ENCODE results near the gene BCR. TPM values are rescaled to one million over a fixed set of nuclear protein-coding genes. Genes with fewer than 3 reads are reported as not detected.

Gene BCR
- total and polyA plus RNA-seq, 12 donors: 10.9 to 33.4 (median 25.8) TPM

GRCh38 chr22:23169043-23169406, 11.3 kb upstream of the BCR start:
- H3K27ac ChIP-seq: no peak overlapping the region
- H3K9me3 ChIP-seq: no peaks in the 10 kb centered on the region
- DNase-seq (no peak), ATAC-seq (no peak)
- intact Hi-C loops (cut with DNase I): no loop called here
- WGBS, 2 donors: 95 to 98% methylated on average over 4 of the region's 4 CpGs
- no peaks in the 10 kb centered on the region for H3K4me1 ChIP-seq
- TF ChIP-seq CTCF (IDR thresholded peaks at IDR 0.05): no peak
- H3K27me3 ChIP-seq: no peaks in the 10 kb centered on the region
- H3K36me3 ChIP-seq: no peaks in the 10 kb centered on the region
- no peak overlapping the region for H3K4me3 ChIP-seq

DNA sequence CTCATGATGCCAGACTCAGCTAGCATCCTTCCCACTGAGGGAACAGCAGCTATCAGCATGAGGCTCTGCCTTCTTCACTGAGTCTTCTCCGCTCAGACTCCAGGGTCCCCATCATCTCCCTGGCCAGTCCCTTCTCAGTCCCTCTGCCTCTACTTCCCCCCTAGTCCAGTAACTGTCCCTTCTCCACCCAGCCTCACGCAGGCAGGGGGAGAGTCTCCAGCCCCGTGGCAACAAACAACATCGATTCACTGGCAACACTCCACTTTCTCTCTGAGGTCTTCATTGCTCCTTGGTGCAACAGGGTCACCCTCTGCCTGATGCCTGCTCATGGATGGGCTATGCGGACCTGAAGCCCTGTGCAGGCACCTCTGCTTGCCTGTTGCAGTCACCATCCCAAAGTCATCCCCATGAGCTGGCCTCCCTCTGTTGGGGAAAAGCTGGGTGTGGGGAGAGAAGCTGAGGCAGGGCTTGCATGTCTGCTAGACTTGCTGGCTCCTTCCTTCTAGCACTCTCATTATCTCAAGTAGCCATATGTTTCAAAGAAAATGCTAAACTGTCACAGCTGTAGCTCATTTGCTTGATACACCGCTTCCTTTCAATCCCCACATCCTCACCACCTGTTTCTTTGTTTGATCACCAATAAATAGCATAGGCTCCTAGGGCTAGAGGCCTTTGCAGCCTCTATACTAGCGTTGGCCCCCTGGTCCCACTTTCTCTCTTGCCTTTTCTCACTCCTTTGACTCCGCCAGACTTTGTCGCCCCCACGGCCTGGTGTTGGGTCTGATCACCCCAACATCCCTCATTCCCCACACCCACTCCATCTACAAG, 4.3 kb upstream of the BCR start:
- no peak overlapping the region for H3K4me3 ChIP-seq
- no peak overlapping the region for H3K27ac ChIP-seq
- TF ChIP-seq CTCF (IDR thresholded peaks at IDR 0.05): no peak
- 94 to 96% methylated on average over 10 of the region's 10 CpGs for WGBS, 2 donors
- DNase-seq (no peak), ATAC-seq (no peak)
- peaks cover 0 to 20% (median 17%) of the 10 kb centered on the region in 9 donors for H3K4me1 ChIP-seq
- intact Hi-C loops (cut with DNase I): loop anchor here in 6 of 10 donors (2.0 to 10.0 kb wide), 4 partner anchors 61 to 211 kb away; no protein-coding TSS in a partner anchor
- H3K9me3 ChIP-seq: peaks cover 0 to 18% (median 11%) of the 10 kb centered on the region in 11 donors
- H3K36me3 ChIP-seq: no peaks in the 10 kb centered on the region
- H3K27me3 ChIP-seq: no peaks in the 10 kb centered on the region

- Histone ChIP-seq H3K9me3 (peaks cover 0 to 18% (median 11%) of the 10 kb centered on the region in 11 donors), H3K4me1 (peaks cover 1 to 25% (median 21%) of the 10 kb centered on the region in 9 donors), H3K4me3 (no peak overlapping the region), H3K27ac (no peak overlapping the region), H3K36me3 (no peaks in the 10 kb centered on the region), H3K27me3 (no peaks in the 10 kb centered on the region)
- no peak for DNase-seq
- no peak for TF ChIP-seq CTCF (IDR thresholded peaks at IDR 0.05)
- 97% methylated on average over 9 of the region's 9 CpGs for WGBS, 2 donors
- intact Hi-C loops (cut with DNase I): loop anchor here in 6 of 10 donors (2.0 to 10.0 kb wide), 4 partner anchors 61 to 211 kb away; no protein-coding TSS in a partner anchor
- no peak for ATAC-seq
These were observed 3.7 kb upstream of the BCR start for GRCh38 chr22:23176645-23177027.

DNA sequence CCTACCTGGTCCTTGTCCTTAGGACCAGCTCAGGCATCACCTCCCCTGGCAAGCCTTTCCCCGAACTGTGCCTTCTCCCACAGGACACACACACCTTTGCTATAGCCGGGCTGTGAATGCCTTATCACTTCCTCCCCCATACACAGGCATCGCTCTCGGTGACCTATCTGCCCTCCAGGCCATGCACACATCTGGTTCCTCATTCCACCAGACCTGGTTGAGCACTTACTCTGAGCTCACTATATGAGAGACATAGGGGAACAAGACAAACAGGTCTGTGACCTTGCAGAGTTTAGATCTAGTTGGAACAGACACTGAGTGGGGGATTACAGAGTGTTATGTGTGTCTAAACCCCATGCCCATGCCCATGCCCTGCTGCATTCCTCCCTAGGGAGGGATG, 3.1 kb upstream of the BCR start:
- Histone ChIP-seq H3K27me3 (no peaks in the 10 kb centered on the region), H3K36me3 (no peaks in the 10 kb centered on the region), H3K9me3 (peaks cover 0 to 18% (median 11%) of the 10 kb centered on the region in 11 donors), H3K4me1 (peaks cover 5 to 31% (median 27%) of the 10 kb centered on the region in 9 donors), H3K27ac (no peak overlapping the region), H3K4me3 (no peak overlapping the region)
- DNase-seq (no peak), ATAC-seq (no peak)
- no peak for TF ChIP-seq CTCF (IDR thresholded peaks at IDR 0.05)
- intact Hi-C loops (cut with DNase I): loop anchor here in 6 of 10 donors (2.0 to 10.0 kb wide), 4 partner anchors 60 to 210 kb away; no protein-coding TSS in a partner anchor
- WGBS, 2 donors: 87 to 91% methylated on average over 4 of the region's 4 CpGs
